LNCAP (cell line): ENCODE results near the gene NPR3.

Experiments used
- TF ChIP-seq, protein P1 (sequence below): fragments of 450-650 bp; IDR thresholded peaks from 2 replicates; pipeline ENCODE4 v1.5.1; 2017; ENCODE audit warnings: mild to moderate bottlenecking

The NPR3 gene

GRCh38 chr5:32712481-32713360 lies 1.6 kb downstream of the NPR3 start:
- TF ChIP-seq, protein P1, sequence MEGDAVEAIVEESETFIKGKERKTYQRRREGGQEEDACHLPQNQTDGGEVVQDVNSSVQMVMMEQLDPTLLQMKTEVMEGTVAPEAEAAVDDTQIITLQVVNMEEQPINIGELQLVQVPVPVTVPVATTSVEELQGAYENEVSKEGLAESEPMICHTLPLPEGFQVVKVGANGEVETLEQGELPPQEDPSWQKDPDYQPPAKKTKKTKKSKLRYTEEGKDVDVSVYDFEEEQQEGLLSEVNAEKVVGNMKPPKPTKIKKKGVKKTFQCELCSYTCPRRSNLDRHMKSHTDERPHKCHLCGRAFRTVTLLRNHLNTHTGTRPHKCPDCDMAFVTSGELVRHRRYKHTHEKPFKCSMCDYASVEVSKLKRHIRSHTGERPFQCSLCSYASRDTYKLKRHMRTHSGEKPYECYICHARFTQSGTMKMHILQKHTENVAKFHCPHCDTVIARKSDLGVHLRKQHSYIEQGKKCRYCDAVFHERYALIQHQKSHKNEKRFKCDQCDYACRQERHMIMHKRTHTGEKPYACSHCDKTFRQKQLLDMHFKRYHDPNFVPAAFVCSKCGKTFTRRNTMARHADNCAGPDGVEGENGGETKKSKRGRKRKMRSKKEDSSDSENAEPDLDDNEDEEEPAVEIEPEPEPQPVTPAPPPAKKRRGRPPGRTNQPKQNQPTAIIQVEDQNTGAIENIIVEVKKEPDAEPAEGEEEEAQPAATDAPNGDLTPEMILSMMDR, result no peak

DNA sequence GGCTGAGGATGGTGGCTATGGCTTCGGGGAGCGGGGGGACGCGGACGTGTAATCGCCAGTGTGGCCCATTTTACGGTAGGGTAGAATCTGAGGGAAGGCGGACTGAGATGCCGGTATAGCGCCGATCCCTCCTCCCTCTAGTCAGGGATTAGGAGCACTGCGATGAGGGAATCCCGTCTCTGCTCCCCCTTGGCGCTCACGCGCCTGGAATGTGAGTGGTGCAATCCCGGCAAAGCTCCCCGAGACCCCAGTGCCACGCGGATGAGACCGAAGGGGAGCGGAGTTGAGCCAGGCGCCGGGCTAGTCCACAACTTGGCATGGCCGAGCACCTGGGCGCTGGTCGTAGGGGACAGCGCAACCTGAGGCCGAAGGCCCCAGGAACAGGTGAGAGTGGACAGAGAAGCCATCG lies 2.2 kb downstream of the NPR3 start:
- TF ChIP-seq, protein P1, result no peak

GRCh38 chr5:32713770-32714381 lies 2.8 kb downstream of the NPR3 start:
- TF ChIP-seq, protein P1, result no peak

DNA sequence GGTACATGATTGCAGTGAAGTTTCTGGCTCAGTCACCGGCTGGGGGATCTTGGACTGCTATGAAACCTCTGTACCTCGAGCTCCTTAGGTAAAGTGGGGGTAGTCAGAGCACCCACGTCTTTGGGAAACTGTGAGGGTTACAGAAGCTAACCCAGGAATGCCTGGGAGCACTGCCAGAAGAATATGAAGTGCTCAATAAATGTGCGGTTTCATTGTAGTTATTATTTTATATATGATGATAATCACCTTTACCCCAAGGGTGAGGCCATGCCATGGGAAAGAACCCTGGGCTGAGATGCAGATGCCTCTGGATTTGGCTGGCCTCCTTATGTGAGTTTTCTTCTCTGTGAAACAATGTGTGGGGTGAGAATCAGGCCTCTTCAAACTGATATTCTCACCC lies 3.7 kb downstream of the NPR3 start:
- TF ChIP-seq, protein P1, result no peak

DNA sequence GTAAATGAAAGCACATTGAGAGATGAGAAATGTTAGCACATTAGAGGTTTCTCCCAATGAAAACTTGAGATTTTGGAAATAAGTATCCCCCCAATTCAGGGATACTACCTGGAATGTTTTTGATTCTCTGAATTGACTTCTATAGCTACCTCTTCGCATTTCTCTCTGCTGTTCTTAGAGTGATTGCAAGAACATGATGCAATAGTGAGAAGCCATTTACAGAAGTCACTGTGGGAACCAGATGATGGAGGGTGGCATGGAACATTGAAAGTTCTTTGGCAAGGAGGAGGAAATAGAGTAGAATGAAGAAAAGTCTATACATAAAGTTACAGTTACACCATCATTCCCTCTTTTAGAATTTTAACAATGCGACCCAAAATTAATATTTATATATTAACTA lies 9.2 kb downstream of the NPR3 start:
- TF ChIP-seq, protein P1, result no peak

DNA sequence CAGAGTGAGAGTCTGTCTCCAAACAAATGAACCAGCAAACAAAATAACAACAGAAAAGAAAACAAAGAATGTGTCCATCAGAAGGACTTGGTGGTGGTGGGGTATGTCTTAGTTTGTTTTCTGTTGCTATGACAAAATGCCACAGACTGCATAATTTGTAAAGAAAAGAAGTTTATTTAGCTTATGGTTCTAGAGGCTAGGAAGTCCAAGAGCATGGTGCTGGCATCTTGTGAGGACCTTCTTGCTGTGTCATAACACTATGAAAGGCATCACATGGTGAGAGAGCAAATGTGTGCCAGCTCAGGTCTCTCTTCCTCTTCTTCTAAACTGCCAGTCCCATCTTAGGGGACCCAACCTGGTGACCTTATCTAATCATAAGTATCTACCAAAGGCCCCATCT lies 10.5 kb downstream of the NPR3 start:
- TF ChIP-seq, protein P1, result no peak

DNA sequence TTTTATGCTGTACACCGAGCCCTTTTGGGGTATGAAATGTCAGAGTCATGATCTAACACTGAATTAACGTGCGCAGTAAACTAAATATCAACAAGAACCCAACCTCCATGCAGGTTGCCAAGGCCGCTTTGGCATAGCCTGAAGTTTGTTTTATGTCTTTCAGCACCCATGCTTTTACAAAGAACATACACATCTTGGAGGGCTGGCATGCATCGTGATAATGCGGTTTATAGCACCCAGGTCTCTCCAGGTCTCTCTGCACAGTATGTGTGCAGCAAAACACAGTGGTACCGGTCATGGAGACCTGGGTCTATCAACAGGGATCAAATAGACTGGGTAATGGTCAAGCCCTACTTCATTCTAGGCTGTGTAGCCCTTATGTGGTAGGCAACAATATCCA lies 11.8 kb downstream of the NPR3 start:
- TF ChIP-seq, protein P1, result no peak
